Keratinocyte (primary cell): ENCODE results near the gene CDH13. TPM values are rescaled to one million over a fixed set of nuclear protein-coding genes. Genes with fewer than 3 reads are reported as not detected.

Experiments used
- DNase-seq: peaks from one replicate; pipeline ENCODE4 v3.0.0-alpha.2; 2011; ENCODE audit warnings: low read depth, missing footprints, low spot score
- FAIRE-seq: peaks from 2 replicates; lab custom pipeline; 2011; peaks lifted over from hg19 to GRCh38; lab: Jason Lieb, UNC
- H2AFZ ChIP-seq: 2 replicates; pipeline ENCODE4 v1.6.0; 2012; ENCODE audit warnings: low read length, control low read depth, inconsistent platforms; ENCODE audit not compliant: control insufficient read depth
- H3K27ac ChIP-seq: 2 replicates; pipeline ENCODE4 v1.5.1; 2011; ENCODE audit warnings: low read length; ENCODE audit not compliant: control insufficient read depth, insufficient read depth
- H3K27me3 ChIP-seq: 3 replicates; pipeline ENCODE4 v1.6.0; 2011; ENCODE audit warnings: low read length; ENCODE audit not compliant: control insufficient read depth, insufficient read depth; ENCODE audit errors: extremely low read depth
- H3K36me3 ChIP-seq, 2 experiments: 2 replicates in 1 of 2; 3 replicates in 1 of 2; pipeline ENCODE4 v1.5.1; 2011; ENCODE audit warnings: low read length in 2 of 2, mild to moderate bottlenecking in 1 of 2; ENCODE audit not compliant: control insufficient read depth in 2 of 2, insufficient read depth in 2 of 2; ENCODE audit errors: extremely low read depth in 1 of 2
- H3K4me1 ChIP-seq: 3 replicates; pipeline ENCODE4 v1.5.1; 2011; ENCODE audit warnings: low read length; ENCODE audit not compliant: control insufficient read depth, insufficient read depth; ENCODE audit errors: extremely low read depth
- H3K4me2 ChIP-seq: 3 replicates; pipeline ENCODE4 v1.6.0; 2011; ENCODE audit warnings: low read depth, low read length; ENCODE audit not compliant: control insufficient read depth, insufficient read depth; ENCODE audit errors: extremely low read depth
- H3K4me3 ChIP-seq, 3 experiments: fragments of 200-600 bp in 1 of 3; sonication (generic) in 1 of 3; 2 replicates in 2 of 3; 3 replicates in 1 of 3; pipeline ENCODE4 v1.5.1; 2011 to 2016; ENCODE audit warnings: low read length in 3 of 3, mild to moderate bottlenecking in 3 of 3, control low read depth in 2 of 3, inconsistent platforms in 1 of 3, low read depth in 1 of 3, mixed read lengths in 1 of 3, mixed run types in 1 of 3, moderate library complexity in 1 of 3; ENCODE audit not compliant: control insufficient read depth in 2 of 3, insufficient read depth in 2 of 3; ENCODE audit errors: extremely low read depth in 1 of 3
- H3K79me2 ChIP-seq: 2 replicates; pipeline ENCODE4 v1.6.0; 2012; ENCODE audit warnings: low read length; ENCODE audit not compliant: control insufficient read depth, insufficient read depth
- H3K9ac ChIP-seq: 3 replicates; pipeline ENCODE4 v1.6.0; 2011; ENCODE audit warnings: low read length; ENCODE audit not compliant: control insufficient read depth, insufficient read depth; ENCODE audit errors: extremely low read depth
- H3K9me1 ChIP-seq: 3 replicates; pipeline ENCODE4 v1.6.0; 2011; ENCODE audit warnings: low read length; ENCODE audit not compliant: control insufficient read depth, insufficient read depth; ENCODE audit errors: extremely low read depth
- H3K9me3 ChIP-seq: 2 replicates; pipeline ENCODE4 v1.5.1; 2012; ENCODE audit warnings: low read depth, low read length; ENCODE audit not compliant: control insufficient read depth
- H4K20me1 ChIP-seq: 3 replicates; pipeline ENCODE4 v1.6.0; 2011; ENCODE audit warnings: low read length; ENCODE audit not compliant: control insufficient read depth, insufficient read depth; ENCODE audit errors: extremely low read depth
- CTCF ChIP-seq, 3 experiments: IDR thresholded peaks in 1 of 3; conservative IDR thresholded peaks in 1 of 3; optimal IDR thresholded peaks in 1 of 3; 2 replicates in 2 of 3; 3 replicates in 1 of 3; pipeline versions ENCODE3 to v1.5.1; 2011; ENCODE audit warnings: low read length in 3 of 3, mild to moderate bottlenecking in 3 of 3, moderate library complexity in 2 of 3, control low read depth in 1 of 3, inconsistent platforms in 1 of 3; ENCODE audit not compliant: insufficient read depth in 2 of 3; ENCODE audit errors: extremely low read depth in 1 of 3
- EZH2 ChIP-seq: IDR thresholded peaks from one replicate; pipeline ENCODE4 v1.6.1; 2012; ENCODE audit warnings: inconsistent platforms, mild to moderate bottlenecking, low read length, moderate library complexity
- dilution Hi-C: fragments of 300-500 bp; cut with MboI; formaldehyde crosslinking; loops from one replicate; pipeline ENCODE4 v1.7.0; 2020; ENCODE audit warnings: low sequenced_read_pairs; ENCODE audit not compliant: extremely low pct_ligation_motif_present
- polyA plus RNA-seq, 5 experiments: library from polyadenylated mRNA; depleted of rRNA in 3 of 5; stranded (reverse) in 3 of 5; stranded (forward) in 1 of 5; unstranded in 1 of 5; fragments of >200 nt; gene quantifications; 1 replicate in 1 of 5; 2 replicates in 3 of 5; 3 replicates in 1 of 5; pipeline versions ENCODE4 v1.2.1 to v1.2.3, GENCODE V29; 2011 to 2012; ENCODE audit warnings: missing spikeins in 2 of 5, low read depth in 1 of 5, low replicate concordance in 1 of 5

CDH13 gene
- polyA plus RNA-seq, 1 donor (not counting 4 experiments of a cell fraction or from before 2014, with no cell fraction given), result 111 TPM

GRCh38 chr16:82955741-82956348, 329.1 kb downstream of the CDH13 start:
- Histone ChIP-seq H3K9me1 (no peaks in the 10 kb centered on the region), H3K27ac (no peak overlapping the region), H3K9me3 (no peaks in the 10 kb centered on the region), H3K4me2 (no peak overlapping the region), H3K27me3 (no peaks in the 10 kb centered on the region), H3K79me2 (no peaks in the 10 kb centered on the region), H3K4me1 (no peaks in the 10 kb centered on the region), H2AFZ (no peak overlapping the region), H4K20me1 (no peaks in the 10 kb centered on the region), H3K4me3 (no peak overlapping the region), H3K9ac (no peak overlapping the region), H3K36me3 (no peaks in the 10 kb centered on the region)
- dilution Hi-C loops, result no loop called here
- DNase-seq, result no peak
- FAIRE-seq, result no peak
- no peak for TF ChIP-seq EZH2
- no peak for TF ChIP-seq CTCF (optimal IDR thresholded peaks at IDR 0.05 in 1 of 3, IDR thresholded peaks at IDR 0.05 in 1 of 3, conservative IDR thresholded peaks at IDR 0.05 in 1 of 3; ENCODE audit: extremely low read depth in 1 of 3, insufficient read depth in 2 of 3, low read length in 3 of 3)

GRCh38 chr16:82957212-82957611, 330.4 kb downstream of the CDH13 start:
- Histone ChIP-seq H3K4me3 (no peak overlapping the region), H3K36me3 (no peaks in the 10 kb centered on the region), H4K20me1 (no peaks in the 10 kb centered on the region), H3K9ac (no peak overlapping the region), H2AFZ (no peak overlapping the region), H3K9me1 (no peaks in the 10 kb centered on the region), H3K27ac (no peak overlapping the region), H3K27me3 (no peaks in the 10 kb centered on the region), H3K4me2 (no peak overlapping the region), H3K9me3 (no peaks in the 10 kb centered on the region), H3K4me1 (no peaks in the 10 kb centered on the region), H3K79me2 (no peaks in the 10 kb centered on the region)
- DNase-seq, result no peak
- no peak for TF ChIP-seq CTCF (optimal IDR thresholded peaks at IDR 0.05 in 1 of 3, IDR thresholded peaks at IDR 0.05 in 1 of 3, conservative IDR thresholded peaks at IDR 0.05 in 1 of 3; ENCODE audit: extremely low read depth in 1 of 3, insufficient read depth in 2 of 3, low read length in 3 of 3)
- TF ChIP-seq EZH2, result no peak
- dilution Hi-C loops, result no loop called here
- FAIRE-seq, result no peak
